Measurements from ENCODE around the gene SSTR1. TPM values are rescaled to one million over a fixed set of nuclear protein-coding genes. Genes with fewer than 3 reads are reported as not detected.

Gene SSTR1
- total RNA-seq, 1 donor from 2014 or later: not detected

- Histone ChIP-seq H3K9me3 (ENCODE audit: low read depth) (no peaks in the 10 kb centered on the region), H3K9ac (no peak overlapping the region), H3K4me1 (peaks cover 12% of the 10 kb centered on the region), H3K27me3 (peaks cover 78% of the 10 kb centered on the region), H3K36me3 (no peaks in the 10 kb centered on the region), H3K4me3 (peak overlapping the region; percentile 51), H3K79me2 (ENCODE audit: low read depth) (no peaks in the 10 kb centered on the region), H3F3A (ENCODE audit: low read depth) (peaks cover 9% of the 10 kb centered on the region), H3K27ac (no peak overlapping the region), H2AFZ (replicated peaks) (peak overlapping the region; percentile 44), H3K4me2 (peak overlapping the region; percentile 85), H4K20me1 (ENCODE audit: low read depth) (no peaks in the 10 kb centered on the region)
- H3K36me3 Mint-ChIP-seq: peaks cover 2% of the 10 kb centered on the region
- DNase-seq (ENCODE audit: low spot score): peak; percentile 10
- peaks cover 30% of the 10 kb centered on the region for H3K9me3 Mint-ChIP-seq
- H3K27ac Mint-ChIP-seq: no peak overlapping the region
- H3K4me3 Mint-ChIP-seq: peak overlapping the region; percentile 85
- peaks cover 57% of the 10 kb centered on the region for H3K27me3 Mint-ChIP-seq (ENCODE audit: insufficient read depth, low read depth)
- TF ChIP-seq EZH2 (IDR thresholded peaks at IDR 0.05) (no peak), EZH2phosphoT487 (IDR thresholded peaks at IDR 0.05) (no peak), CTCF (IDR thresholded peaks at IDR 0.05) (no peak)
- peaks cover 21% of the 10 kb centered on the region for H3K4me1 Mint-ChIP-seq
Measured at GRCh38 chr14:38207377-38207735, 348 bp upstream of the SSTR1 start.

- no peaks in the 10 kb centered on the region for H3K36me3 ChIP-seq
- peaks cover 2% of the 10 kb centered on the region for H3K36me3 Mint-ChIP-seq
- H3K79me2 ChIP-seq (ENCODE audit: low read depth): no peaks in the 10 kb centered on the region
- peak overlapping the region; percentile 51 for H3K4me3 ChIP-seq
- no peaks in the 10 kb centered on the region for H4K20me1 ChIP-seq (ENCODE audit: low read depth)
- peak overlapping the region; percentile 85 for H3K4me3 Mint-ChIP-seq
- peak overlapping the region; percentile 85 for H3K4me2 ChIP-seq
- H3K27me3 ChIP-seq: peaks cover 93% of the 10 kb centered on the region
- TF ChIP-seq EZH2 (IDR thresholded peaks at IDR 0.05): peak; percentile 76
- TF ChIP-seq EZH2phosphoT487 (IDR thresholded peaks at IDR 0.05): peak; percentile 32
- TF ChIP-seq CTCF (IDR thresholded peaks at IDR 0.05): peak; percentile 36
- no peaks in the 10 kb centered on the region for H3K9me3 ChIP-seq (ENCODE audit: low read depth)
- peak; percentile 63 for DNase-seq (ENCODE audit: low spot score)
- peaks cover 9% of the 10 kb centered on the region for H3F3A ChIP-seq (ENCODE audit: low read depth)
- peaks cover 62% of the 10 kb centered on the region for H3K27me3 Mint-ChIP-seq (ENCODE audit: insufficient read depth, low read depth)
- peaks cover 12% of the 10 kb centered on the region for H3K4me1 ChIP-seq
- peaks cover 21% of the 10 kb centered on the region for H3K4me1 Mint-ChIP-seq
- peaks cover 30% of the 10 kb centered on the region for H3K9me3 Mint-ChIP-seq
- no peak overlapping the region for H3K27ac Mint-ChIP-seq
- H3K27ac ChIP-seq: no peak overlapping the region
- peak overlapping the region; percentile 23 for H2AFZ ChIP-seq (replicated peaks)
- H3K9ac ChIP-seq: no peak overlapping the region
Measured at GRCh38 chr14:38208618-38209562, 1.2 kb downstream of the SSTR1 start.

- DNase-seq (ENCODE audit: low spot score): no peak
- peaks cover 21% of the 10 kb centered on the region for H3K4me1 Mint-ChIP-seq
- H3K36me3 Mint-ChIP-seq: peaks cover 2% of the 10 kb centered on the region
- Histone ChIP-seq H3K4me3 (peak overlapping the region; percentile 51), H3K4me1 (peaks cover 12% of the 10 kb centered on the region), H3K27ac (no peak overlapping the region), H3K27me3 (peaks cover 99% of the 10 kb centered on the region), H4K20me1 (ENCODE audit: low read depth) (no peaks in the 10 kb centered on the region), H3K4me2 (peak overlapping the region; percentile 85), H3K9me3 (ENCODE audit: low read depth) (no peaks in the 10 kb centered on the region), H3K36me3 (no peaks in the 10 kb centered on the region), H3K9ac (no peak overlapping the region), H2AFZ (replicated peaks) (peak overlapping the region; percentile 23), H3F3A (ENCODE audit: low read depth) (peaks cover 9% of the 10 kb centered on the region), H3K79me2 (ENCODE audit: low read depth) (no peaks in the 10 kb centered on the region)
- H3K27ac Mint-ChIP-seq: no peak overlapping the region
- TF ChIP-seq EZH2phosphoT487 (IDR thresholded peaks at IDR 0.05) (no peak), EZH2 (IDR thresholded peaks at IDR 0.05) (no peak), CTCF (IDR thresholded peaks at IDR 0.05) (no peak)
- peaks cover 66% of the 10 kb centered on the region for H3K27me3 Mint-ChIP-seq (ENCODE audit: insufficient read depth, low read depth)
- H3K4me3 Mint-ChIP-seq: peak overlapping the region; percentile 80
- H3K9me3 Mint-ChIP-seq: peaks cover 30% of the 10 kb centered on the region
Measured at GRCh38 chr14:38209572-38210557, 2.2 kb downstream of the SSTR1 start.
